Astrocyte of the spinal cord (primary cell): ENCODE results near the gene PRKCSH.

Source experiments
- DNase-seq: peaks from one replicate; pipeline ENCODE4 v3.0.0; 2011; ENCODE audit warnings: low read depth, low spot score
- H3K4me3 ChIP-seq: 2 replicates; pipeline ENCODE4 v1.5.1; 2011; ENCODE audit warnings: low read depth, mild to moderate bottlenecking, low read length, moderate library complexity
- CTCF ChIP-seq: IDR thresholded peaks from 2 replicates; pipeline ENCODE4 v1.5.1; 2012; ENCODE audit warnings: low read depth, mild to moderate bottlenecking, low read length, inconsistent platforms
- in situ Hi-C: cut with HindIII; loops from 2 replicates; pipeline ENCODE4 v1.10.0; 2017; ENCODE audit warnings: low sequenced_read_pairs

The PRKCSH gene

GRCh38 chr19:11435057-11435832 lies at the start of gene PRKCSH, which contains the start of gene ODAD3:
Gene PRKCSH (plus strand): TSS chr19:11435635. CDS start chr19:11436118, 483 bp downstream.
Gene ODAD3 (minus strand): TSS chr19:11435121. CDS start chr19:11435016, 105 bp downstream.
- in situ Hi-C loops, result no loop called here
- H3K4me3 ChIP-seq, result peak within 1 kb of the TSS; percentile 68
- TF ChIP-seq CTCF, result peak; percentile 81
- peak; percentile 100 for DNase-seq

GRCh38 chr19:11387162-11388034 lies 48.0 kb upstream of the PRKCSH start:
- H3K4me3 ChIP-seq, result no peak overlapping the region
- no peak for TF ChIP-seq CTCF
- no peak for DNase-seq
- in situ Hi-C loops, result no loop called here

GRCh38 chr19:11390359-11390758 lies 45.1 kb upstream of the PRKCSH start:
- in situ Hi-C loops, result no loop called here
- TF ChIP-seq CTCF, result no peak
- DNase-seq, result no peak
- no peak overlapping the region for H3K4me3 ChIP-seq

- H3K4me3 ChIP-seq, result no peak overlapping the region
- TF ChIP-seq CTCF, result no peak
- no peak for DNase-seq
- in situ Hi-C loops, result no loop called here
Measured at GRCh38 chr19:11390933-11391680, 44.3 kb upstream of the PRKCSH start.

- H3K4me3 ChIP-seq, result no peak overlapping the region
- no peak for DNase-seq
- no peak for TF ChIP-seq CTCF
- in situ Hi-C loops, result no loop called here
Measured at GRCh38 chr19:11397089-11397610, 38.3 kb upstream of the PRKCSH start.

- no peak for TF ChIP-seq CTCF
- DNase-seq, result no peak
- in situ Hi-C loops, result no loop called here
- H3K4me3 ChIP-seq, result no peak overlapping the region
Measured at GRCh38 chr19:11399667-11400066, 35.8 kb upstream of the PRKCSH start.
